WTC11 (cell line): Measurements from ENCODE around the gene FAM20A. TPM values are rescaled to one million over a fixed set of nuclear protein-coding genes. Genes with fewer than 3 reads are reported as not detected.

Experiments used
- ATAC-seq: fragments of 200-7000 bp; cut with Tn5 transposase; 2 replicates; pipeline ENCODE4 v1.10.0; 2021; ENCODE audit warnings: mild to moderate bottlenecking, moderate library complexity
- CTCF ChIA-PET: fragments of 300-600 bp; sonication (Branson Sonifier 250); formaldehyde crosslinking; loops from one replicate; lab custom pipeline; 2021; ENCODE audit warnings: antibody characterized with exemption; lab: Charles Lee
- POLR2A ChIA-PET: fragments of 350-600 bp; sonication (Branson Sonifier 250); formaldehyde crosslinking; loops from one replicate; lab custom pipeline; 2021; ENCODE audit warnings: antibody characterized with exemption; lab: Charles Lee
- DNase-seq: peaks from one replicate; pipeline ENCODE4 v3.0.0; 2021; ENCODE audit warnings: low spot score
- H3K27ac Mint-ChIP-seq: 2 replicates; pipeline ENCODE4 v1.8.0; 2021; ENCODE audit warnings: mixed read lengths
- H3K27me3 Mint-ChIP-seq: 2 replicates; pipeline ENCODE4 v1.8.0; 2021; ENCODE audit warnings: low read depth, mild to moderate bottlenecking, moderate library complexity, mixed read lengths
- H3K36me3 Mint-ChIP-seq: 2 replicates; pipeline ENCODE4 v1.8.0; 2021; ENCODE audit warnings: mixed read lengths
- H3K4me1 Mint-ChIP-seq: 2 replicates; pipeline ENCODE4 v1.8.0; 2022; ENCODE audit warnings: mixed read lengths
- H3K4me3 Mint-ChIP-seq: 2 replicates; pipeline ENCODE4 v1.8.0; 2021; ENCODE audit warnings: mild to moderate bottlenecking, moderate library complexity, mixed read lengths
- H3K9me3 Mint-ChIP-seq: 2 replicates; pipeline ENCODE4 v1.8.0; 2021; ENCODE audit warnings: mixed read lengths
- CREB1 ChIP-seq: sonication (generic); formaldehyde crosslinking; IDR thresholded peaks from 2 replicates; pipeline ENCODE4 v1.8.0; 2023; ENCODE audit warnings: mild to moderate bottlenecking, missing genetic modification reagents
- JUN ChIP-seq: sonication (generic); formaldehyde crosslinking; IDR thresholded peaks from 2 replicates; pipeline ENCODE4 v1.8.0; 2023; ENCODE audit warnings: mild to moderate bottlenecking, missing genetic modification reagents
- NFE2L1 ChIP-seq: sonication (generic); formaldehyde crosslinking; IDR thresholded peaks from 2 replicates; pipeline ENCODE4 v1.8.1; 2023; ENCODE audit warnings: missing genetic modification reagents
- NR3C1 ChIP-seq: sonication (generic); formaldehyde crosslinking; conservative IDR thresholded peaks from 2 replicates; pipeline ENCODE4 v1.8.1; 2023; ENCODE audit warnings: low read depth, mild to moderate bottlenecking, missing genetic modification reagents
- PRDM15 ChIP-seq: sonication (generic); formaldehyde crosslinking; IDR thresholded peaks from 2 replicates; pipeline ENCODE4 v1.8.0; 2022; ENCODE audit warnings: missing genetic modification reagents
- PREB ChIP-seq: sonication (generic); formaldehyde crosslinking; IDR thresholded peaks from 2 replicates; pipeline ENCODE4 v1.8.1; 2022; ENCODE audit warnings: mild to moderate bottlenecking, missing genetic modification reagents, moderate library complexity, borderline replicate concordance
- PRRX2 ChIP-seq: fragments of 250-450 bp; sonication (Bioruptor Pico); IDR thresholded peaks from 2 replicates; pipeline ENCODE4 v1.8.0; 2021; ENCODE audit warnings: mild to moderate bottlenecking
- SOX15 ChIP-seq: fragments of 250-450 bp; sonication (Bioruptor Pico); IDR thresholded peaks from 2 replicates; pipeline ENCODE4 v1.9.0; 2021; ENCODE audit warnings: mild to moderate bottlenecking
- TP53 ChIP-seq: sonication (generic); formaldehyde crosslinking; IDR thresholded peaks from 2 replicates; pipeline ENCODE4 v1.8.1; 2023; ENCODE audit warnings: mild to moderate bottlenecking, missing genetic modification reagents
- USF1 ChIP-seq: sonication (generic); formaldehyde crosslinking; IDR thresholded peaks from 2 replicates; pipeline ENCODE4 v1.8.0; 2022; ENCODE audit warnings: mild to moderate bottlenecking, missing genetic modification reagents
- ZBTB21 ChIP-seq: sonication (generic); formaldehyde crosslinking; IDR thresholded peaks from 2 replicates; pipeline ENCODE4 v1.8.1; 2023; ENCODE audit warnings: mild to moderate bottlenecking, missing genetic modification reagents, borderline replicate concordance
- ZNF121 ChIP-seq: sonication (generic); formaldehyde crosslinking; IDR thresholded peaks from 2 replicates; pipeline ENCODE4 v1.8.0; 2023; ENCODE audit warnings: missing genetic modification reagents
- ZNF138 ChIP-seq: sonication (generic); formaldehyde crosslinking; conservative IDR thresholded peaks from 2 replicates; pipeline ENCODE4 v1.8.1; 2022; ENCODE audit warnings: mild to moderate bottlenecking, moderate library complexity, missing genetic modification reagents
- ZNF281 ChIP-seq: sonication (generic); formaldehyde crosslinking; IDR thresholded peaks from 2 replicates; pipeline ENCODE4 v1.8.0; 2023; ENCODE audit warnings: mild to moderate bottlenecking, missing genetic modification reagents
- ZNF416 ChIP-seq: fragments of 250-450 bp; sonication (Bioruptor Pico); IDR thresholded peaks from 2 replicates; pipeline ENCODE4 v1.9.0; 2021; ENCODE audit warnings: mild to moderate bottlenecking, inconsistent platforms
- total RNA-seq: library from RNA; stranded (reverse); gene quantifications from 3 replicates; pipeline ENCODE4 v1.2.3, GENCODE V29; 2021
- TF ChIP-seq, protein P1 (sequence below): sonication (generic); formaldehyde crosslinking; IDR thresholded peaks from 2 replicates; pipeline ENCODE4 v1.8.0; 2023; ENCODE audit warnings: missing genetic modification reagents
- TF ChIP-seq, protein P2 (sequence below): fragments of 250-450 bp; sonication (Bioruptor Pico); IDR thresholded peaks from 2 replicates; pipeline ENCODE4 v2.1.2; 2022; ENCODE audit warnings: mild to moderate bottlenecking, moderate library complexity

Gene FAM20A
- total RNA-seq, 1 experiment from 2014 or later = 5.8 TPM

DNA sequence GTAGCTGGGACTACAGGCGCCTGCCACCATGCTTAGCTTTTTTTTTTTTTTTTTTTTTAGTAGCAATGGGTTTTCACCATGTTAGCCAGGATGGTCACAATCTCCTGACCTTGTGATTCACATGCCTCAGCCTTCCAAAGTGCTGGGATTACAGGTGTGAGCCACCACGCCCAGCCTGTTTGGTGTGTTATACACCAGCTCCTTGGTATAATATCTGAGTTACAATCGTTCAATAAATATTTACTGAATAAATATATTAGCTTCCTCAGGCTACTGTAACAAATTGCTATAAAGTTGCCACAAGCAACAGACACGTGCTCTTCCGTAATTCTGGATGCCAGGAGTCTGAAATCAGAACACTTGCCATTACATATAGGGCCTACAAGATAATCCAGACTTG is 13.6 kb upstream of the FAM20A start:
- peaks cover 13% of the 10 kb centered on the region for H3K36me3 Mint-ChIP-seq
- peaks cover 11% of the 10 kb centered on the region for H3K4me1 Mint-ChIP-seq
- no peak overlapping the region for H3K27ac Mint-ChIP-seq
- ChIA-PET POLR2A (interaction anchor here (0.6 to 1.4 kb wide), 2 partner anchors 10 to 102 kb away, joined by 6 to 7 read pairs; partner anchors contain the start of gene PRKAR1A), CTCF (interaction anchor here (0.6 to 3.1 kb wide), 17 partner anchors 8 to 145 kb away, joined by 3 to 46 read pairs (median 4); no protein-coding TSS in a partner anchor)
- TF ChIP-seq USF1 (CRISPR knock-in tag) (no peak), ZNF416 (no peak), NFE2L1 (CRISPR knock-in tag) (no peak), CREB1 (no peak), SOX15 (CRISPR knock-in tag) (no peak), ZNF138 (CRISPR knock-in tag) (no peak), PREB (CRISPR knock-in tag) (no peak), ZBTB21 (no peak), NR3C1 (no peak), JUN (CRISPR knock-in tag) (no peak), ZNF281 (no peak), ZNF121 (CRISPR knock-in tag) (no peak), TP53 (CRISPR knock-in tag) (no peak), PRRX2 (CRISPR knock-in tag) (no peak), PRDM15 (no peak)
- TF ChIP-seq, protein P1, sequence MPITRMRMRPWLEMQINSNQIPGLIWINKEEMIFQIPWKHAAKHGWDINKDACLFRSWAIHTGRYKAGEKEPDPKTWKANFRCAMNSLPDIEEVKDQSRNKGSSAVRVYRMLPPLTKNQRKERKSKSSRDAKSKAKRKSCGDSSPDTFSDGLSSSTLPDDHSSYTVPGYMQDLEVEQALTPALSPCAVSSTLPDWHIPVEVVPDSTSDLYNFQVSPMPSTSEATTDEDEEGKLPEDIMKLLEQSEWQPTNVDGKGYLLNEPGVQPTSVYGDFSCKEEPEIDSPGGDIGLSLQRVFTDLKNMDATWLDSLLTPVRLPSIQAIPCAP (CRISPR knock-in tag) = no peak
- TF ChIP-seq, protein P2, sequence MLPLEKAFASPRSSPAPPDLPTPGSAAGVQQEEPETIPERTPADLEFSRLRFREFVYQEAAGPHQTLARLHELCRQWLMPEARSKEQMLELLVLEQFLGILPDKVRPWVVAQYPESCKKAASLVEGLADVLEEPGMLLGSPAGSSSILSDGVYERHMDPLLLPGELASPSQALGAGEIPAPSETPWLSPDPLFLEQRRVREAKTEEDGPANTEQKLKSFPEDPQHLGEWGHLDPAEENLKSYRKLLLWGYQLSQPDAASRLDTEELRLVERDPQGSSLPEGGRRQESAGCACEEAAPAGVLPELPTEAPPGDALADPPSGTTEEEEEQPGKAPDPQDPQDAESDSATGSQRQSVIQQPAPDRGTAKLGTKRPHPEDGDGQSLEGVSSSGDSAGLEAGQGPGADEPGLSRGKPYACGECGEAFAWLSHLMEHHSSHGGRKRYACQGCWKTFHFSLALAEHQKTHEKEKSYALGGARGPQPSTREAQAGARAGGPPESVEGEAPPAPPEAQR (CRISPR knock-in tag) = no peak
- no peak overlapping the region for H3K4me3 Mint-ChIP-seq
- H3K9me3 Mint-ChIP-seq = peaks cover 29% of the 10 kb centered on the region
- no peak for DNase-seq
- H3K27me3 Mint-ChIP-seq = no peaks in the 10 kb centered on the region
- ATAC-seq = no peak
